ENCODE data around the gene BIN2.

The BIN2 gene

GRCh38 chr12:51348116-51348515 is 24.1 kb upstream of the BIN2 start:
- no peak for DNase-seq (ENCODE audit: low read depth in 2 of 2)
- no peak overlapping the region for H3K4me3 ChIP-seq (replicated peaks in 1 of 2; ENCODE audit: low read depth in 2 of 2, low read length in 2 of 2)
- no peak for TF ChIP-seq CTCF (IDR thresholded peaks at IDR 0.05; ENCODE audit: low read depth, low read length)

- DNase-seq (ENCODE audit: low read depth in 2 of 2): no peak
- no peak for TF ChIP-seq CTCF (IDR thresholded peaks at IDR 0.05; ENCODE audit: low read depth, low read length)
- H3K4me3 ChIP-seq (replicated peaks in 1 of 2; ENCODE audit: low read depth in 2 of 2, low read length in 2 of 2): no peak within 1 kb of the TSS
Measured at GRCh38 chr12:51346581-51346980, 22.6 kb upstream of the BIN2 start, which contains the start of gene CELA1. TSS of gene CELA1 (minus strand) at chr12:51346679. CDS start at chr12:51346638, 41 bp downstream.

GRCh38 chr12:51345681-51346080 is 21.7 kb upstream of the BIN2 start:
- DNase-seq (ENCODE audit: low read depth in 2 of 2): peak; percentile 31 to 38
- TF ChIP-seq CTCF (IDR thresholded peaks at IDR 0.05; ENCODE audit: low read depth, low read length): no peak
- no peak overlapping the region for H3K4me3 ChIP-seq (replicated peaks in 1 of 2; ENCODE audit: low read depth in 2 of 2, low read length in 2 of 2)

GRCh38 chr12:51343201-51343600 is 19.2 kb upstream of the BIN2 start:
- H3K4me3 ChIP-seq (replicated peaks in 1 of 2; ENCODE audit: low read depth in 2 of 2, low read length in 2 of 2): no peak overlapping the region
- TF ChIP-seq CTCF (IDR thresholded peaks at IDR 0.05; ENCODE audit: low read depth, low read length): no peak
- no peak for DNase-seq (ENCODE audit: low read depth in 2 of 2)

- H3K4me3 ChIP-seq (replicated peaks in 1 of 2; ENCODE audit: low read depth in 2 of 2, low read length in 2 of 2): no peak overlapping the region
- TF ChIP-seq CTCF (IDR thresholded peaks at IDR 0.05; ENCODE audit: low read depth, low read length): no peak
- no peak for DNase-seq (ENCODE audit: low read depth in 2 of 2)
Measured at GRCh38 chr12:51342416-51342815, 18.4 kb upstream of the BIN2 start.

- peak overlapping the region in 1 of 2 donors; percentile 28 for H3K4me3 ChIP-seq (replicated peaks in 1 of 2; ENCODE audit: low read depth in 2 of 2, low read length in 2 of 2)
- TF ChIP-seq CTCF (IDR thresholded peaks at IDR 0.05; ENCODE audit: low read depth, low read length): peak; percentile 99
- DNase-seq (ENCODE audit: low read depth in 2 of 2): peak; percentile 80
Measured at GRCh38 chr12:51341251-51342007, 17.5 kb upstream of the BIN2 start.
